Kidney epithelial cell (primary cell): ENCODE results near the gene URI1. TPM values are rescaled to one million over a fixed set of nuclear protein-coding genes. Genes with fewer than 3 reads are reported as not detected.

Experiments
- DNase-seq: peaks from one replicate; pipeline ENCODE4 v3.0.0-alpha.2; 2010; ENCODE audit warnings: low read depth
- H3K27me3 ChIP-seq: 2 replicates; pipeline ENCODE4 v1.6.0; 2011; ENCODE audit warnings: low read length; ENCODE audit not compliant: control insufficient read depth, insufficient read depth
- H3K36me3 ChIP-seq: 2 replicates; pipeline ENCODE4 v1.5.1; 2011; ENCODE audit warnings: low read length; ENCODE audit not compliant: control insufficient read depth, insufficient read depth
- H3K4me3 ChIP-seq: 2 replicates; pipeline ENCODE4 v1.5.1; 2011; ENCODE audit warnings: low read depth, mild to moderate bottlenecking, control low read depth, low read length
- CTCF ChIP-seq: IDR thresholded peaks from 2 replicates; pipeline ENCODE4 v1.5.1; 2011; ENCODE audit warnings: mild to moderate bottlenecking, moderate library complexity, low read length, control low read depth, inconsistent platforms; ENCODE audit not compliant: insufficient read depth, poor library complexity, severe bottlenecking
- total RNA-seq: library from RNA; depleted of rRNA; stranded (reverse); fragments of >200 nt; gene quantifications from 2 replicates; pipeline ENCODE4 v1.2.3, GENCODE V29; 2015

Gene URI1
- total RNA-seq, 1 donor from 2014 or later, result 52.0 TPM

DNA sequence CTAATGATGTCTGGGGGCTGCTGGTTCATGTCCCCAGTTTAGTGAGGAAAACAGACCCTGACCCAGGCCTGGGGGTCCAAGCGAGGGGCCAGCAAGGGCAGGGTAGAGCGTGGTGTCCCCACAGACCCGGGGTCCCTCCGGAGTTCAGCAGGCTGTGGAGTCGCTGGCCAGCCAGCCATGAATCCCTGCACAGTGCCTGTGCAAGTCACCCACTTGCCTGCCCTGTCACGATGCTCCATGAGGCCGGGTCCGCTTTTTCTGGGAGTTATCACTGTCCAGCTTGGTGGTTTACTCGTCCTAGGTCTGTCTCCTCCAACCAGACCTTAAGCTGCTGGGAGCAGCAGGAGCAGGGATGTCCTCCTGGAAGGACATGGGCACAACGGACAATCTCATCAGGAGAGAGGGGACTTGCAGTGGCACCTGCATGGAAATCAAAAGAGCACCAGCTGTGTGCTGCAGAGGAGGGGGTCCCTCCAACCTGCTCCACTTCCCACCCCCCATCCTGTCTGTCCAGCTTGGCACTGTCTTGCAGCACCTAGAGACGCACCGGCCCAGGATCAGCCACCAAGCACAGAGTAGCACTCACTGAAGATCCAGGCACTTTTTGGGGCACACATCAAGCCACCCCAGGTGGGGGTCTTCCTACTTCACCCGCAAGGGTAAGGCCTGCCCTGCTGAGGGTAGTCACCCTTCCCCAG is 121.8 kb downstream of the URI1 start:
- no peak for DNase-seq
- H3K36me3 ChIP-seq, result no peaks in the 10 kb centered on the region
- no peak for TF ChIP-seq CTCF
- H3K27me3 ChIP-seq, result no peaks in the 10 kb centered on the region
- H3K4me3 ChIP-seq, result no peak overlapping the region

DNA sequence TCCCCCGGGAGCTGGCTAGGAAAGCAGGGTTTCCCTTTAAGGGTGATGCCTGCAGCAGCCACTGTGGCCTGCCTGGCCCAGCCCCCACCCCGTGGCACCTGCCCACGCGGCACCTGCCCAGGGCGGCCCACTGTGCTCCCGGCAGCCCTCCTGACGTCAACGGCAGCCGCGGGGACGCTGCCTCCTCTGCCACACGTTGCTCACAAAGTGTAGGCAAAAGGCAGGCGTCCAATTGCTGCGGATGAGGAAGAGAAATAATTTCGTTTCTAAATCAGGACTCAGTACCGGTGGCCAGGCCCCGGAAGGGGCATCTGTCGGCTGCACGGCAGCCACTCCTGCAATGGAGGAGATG is 122.3 kb downstream of the URI1 start:
- Histone ChIP-seq H3K27me3 (no peaks in the 10 kb centered on the region), H3K4me3 (no peak overlapping the region), H3K36me3 (no peaks in the 10 kb centered on the region)
- TF ChIP-seq CTCF, result no peak
- DNase-seq, result no peak

- Histone ChIP-seq H3K36me3 (no peaks in the 10 kb centered on the region), H3K27me3 (no peaks in the 10 kb centered on the region), H3K4me3 (no peak overlapping the region)
- TF ChIP-seq CTCF, result no peak
- DNase-seq, result no peak
These were observed 122.9 kb downstream of the URI1 start for GRCh38 chr19:30064771-30065494.

DNA sequence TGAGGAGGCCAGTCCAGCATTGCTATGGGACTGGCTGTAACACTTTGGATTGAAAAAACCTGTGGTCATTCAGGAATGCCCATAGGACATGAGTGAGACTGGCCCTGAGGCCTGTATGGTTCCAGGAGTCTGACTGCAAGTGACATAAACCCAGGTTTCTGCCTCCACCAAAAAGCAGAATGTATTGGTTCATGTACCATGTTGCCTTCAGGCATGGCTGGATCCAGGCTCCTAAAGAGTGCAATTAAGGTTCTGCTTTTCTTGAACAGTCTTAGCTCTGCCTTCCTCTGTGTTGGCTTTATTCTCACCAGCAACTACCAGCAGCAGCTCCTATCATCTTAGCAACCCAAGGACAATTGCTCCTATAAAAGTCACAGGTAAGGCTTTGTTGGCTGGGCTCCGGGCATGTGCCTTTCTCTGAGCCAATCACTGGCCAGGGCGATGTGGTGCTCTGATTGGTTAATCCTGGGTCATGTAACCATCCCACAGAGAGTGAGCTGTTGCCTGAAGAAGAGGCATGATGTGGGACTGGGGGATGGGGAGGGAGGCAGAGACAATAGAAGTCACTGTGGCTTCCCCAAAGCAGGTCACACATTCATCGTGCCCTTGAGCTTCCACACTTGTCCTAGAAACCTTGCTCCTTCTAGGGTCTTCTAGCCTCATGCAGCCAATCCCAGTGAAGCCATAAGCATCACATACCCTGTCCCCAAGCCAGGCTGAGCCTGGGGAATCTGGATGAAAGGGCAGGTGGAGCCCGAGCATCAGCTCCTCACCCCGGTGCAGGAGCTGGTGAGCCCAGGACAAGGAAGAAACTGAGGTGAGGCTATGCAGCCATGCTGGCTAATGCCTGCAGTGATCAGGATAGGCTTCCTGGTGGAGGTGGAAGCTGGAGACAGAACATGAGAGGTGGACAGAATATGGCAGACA is 123.9 kb downstream of the URI1 start:
- TF ChIP-seq CTCF, result no peak
- no peak for DNase-seq
- no peaks in the 10 kb centered on the region for H3K27me3 ChIP-seq
- H3K4me3 ChIP-seq, result no peak overlapping the region
- H3K36me3 ChIP-seq, result no peaks in the 10 kb centered on the region

Other genes starting within 250 kb of the URI1 start
- gene C19orf12, start 227.0 kb upstream of the URI1 start, total RNA-seq, result 39.8 and 39.9 TPM in 2 replicates
- 2.5 and 5.3 TPM in 2 replicates for gene CCNE1, start 130.2 kb upstream of the URI1 start, total RNA-seq